Right atrium auricular region (tissue), 2 donors: ENCODE measurements around the gene LTBP1. TPM values are rescaled to one million over a fixed set of nuclear protein-coding genes. Genes with fewer than 3 reads are reported as not detected.

Experiments used
- DNase-seq: peaks from one replicate; pipeline ENCODE4 v3.0.0-alpha.2; 2019; ENCODE audit warnings: low spot score
- H3K27ac ChIP-seq, 2 donors: fragments of 200-600 bp; sonication (generic); 1 replicate in 1 of 2; 2 replicates in 1 of 2; pipeline ENCODE4 v1.5.1; 2016 to 2019
- H3K27me3 ChIP-seq, 2 donors: fragments of 200-600 bp; sonication (generic); one replicate each; pipeline versions ENCODE4 v1.5.1 to v1.6.0; 2017 to 2019
- H3K36me3 ChIP-seq: fragments of 200-600 bp; sonication (generic); one replicate; pipeline ENCODE4 v1.5.1; 2016
- H3K4me1 ChIP-seq, 2 donors: fragments of 200-600 bp; sonication (generic); one replicate each; pipeline versions ENCODE4 v1.5.1 to v1.6.0; 2017 to 2019
- H3K4me3 ChIP-seq, 2 donors: fragments of 200-600 bp; sonication (generic); 1 replicate in 1 of 2; 2 replicates in 1 of 2; pipeline ENCODE4 v1.5.1; 2017 to 2019; ENCODE audit warnings: mild to moderate bottlenecking in 1 of 2, moderate library complexity in 1 of 2
- H3K9me3 ChIP-seq, 2 donors: fragments of 200-600 bp; sonication (generic); one replicate each; pipeline ENCODE4 v1.5.1; 2019
- CTCF ChIP-seq, 2 donors: fragments of 200-600 bp; sonication (generic); IDR thresholded peaks; one replicate each; pipeline ENCODE4 v1.5.1; 2019; ENCODE audit warnings: antibody characterized with exemption in 2 of 2
- total RNA-seq, 2 donors: library from RNA; depleted of rRNA; stranded (reverse); fragments of >200 nt; gene quantifications; one replicate each; pipeline ENCODE4 v1.1.0, GENCODE V29; 2016

The LTBP1 gene
- total RNA-seq, 2 donors from 2014 or later: 168 to 291 TPM

GRCh38 chr2:33347856-33348255, 401.1 kb downstream of the LTBP1 start:
- H3K36me3 ChIP-seq: peaks cover 40% of the 10 kb centered on the region
- no peak for TF ChIP-seq CTCF (IDR thresholded peaks at IDR 0.05)

GRCh38 chr2:33350632-33351031, 403.9 kb downstream of the LTBP1 start:
- H3K4me3 ChIP-seq: no peak overlapping the region
- H3K27me3 ChIP-seq: no peaks in the 10 kb centered on the region
- no peaks in the 10 kb centered on the region for H3K9me3 ChIP-seq
- H3K27ac ChIP-seq: no peak overlapping the region
- H3K36me3 ChIP-seq: peaks cover 57% of the 10 kb centered on the region
- no peaks in the 10 kb centered on the region for H3K4me1 ChIP-seq
- TF ChIP-seq CTCF (IDR thresholded peaks at IDR 0.05): no peak
- DNase-seq: no peak

More at GRCh38 chr2:33347856-33348255, 401.1 kb downstream of the LTBP1 start:
- no peaks in the 10 kb centered on the region for H3K27me3 ChIP-seq
- H3K4me3 ChIP-seq: no peak overlapping the region
- H3K27ac ChIP-seq: no peak overlapping the region
- H3K9me3 ChIP-seq: no peaks in the 10 kb centered on the region
- DNase-seq: no peak
- H3K4me1 ChIP-seq: no peaks in the 10 kb centered on the region

- Histone ChIP-seq H3K27me3 (no peaks in the 10 kb centered on the region), H3K4me1 (no peaks in the 10 kb centered on the region), H3K4me3 (no peak overlapping the region), H3K9me3 (no peaks in the 10 kb centered on the region), H3K27ac (no peak overlapping the region), H3K36me3 (peaks cover 64% of the 10 kb centered on the region)
- no peak for TF ChIP-seq CTCF (IDR thresholded peaks at IDR 0.05)
- DNase-seq: no peak
These were observed 405.0 kb downstream of the LTBP1 start for GRCh38 chr2:33351781-33352180.

- H3K4me1 ChIP-seq: no peaks in the 10 kb centered on the region
- no peak for TF ChIP-seq CTCF (IDR thresholded peaks at IDR 0.05)
- DNase-seq: no peak
- no peaks in the 10 kb centered on the region for H3K9me3 ChIP-seq
- no peak overlapping the region for H3K27ac ChIP-seq
- no peaks in the 10 kb centered on the region for H3K27me3 ChIP-seq
- H3K4me3 ChIP-seq: no peak overlapping the region
- peaks cover 58% of the 10 kb centered on the region for H3K36me3 ChIP-seq
These were observed 408.2 kb downstream of the LTBP1 start for GRCh38 chr2:33354981-33355380.

GRCh38 chr2:33358878-33359277, 412.1 kb downstream of the LTBP1 start:
- H3K4me3 ChIP-seq: no peak overlapping the region
- H3K9me3 ChIP-seq: no peaks in the 10 kb centered on the region
- no peak overlapping the region for H3K27ac ChIP-seq
- peaks cover 0 to 4% of the 10 kb centered on the region in 2 donors for H3K4me1 ChIP-seq
- no peak for DNase-seq
- no peak for TF ChIP-seq CTCF (IDR thresholded peaks at IDR 0.05)
- H3K27me3 ChIP-seq: no peaks in the 10 kb centered on the region
- peaks cover 50% of the 10 kb centered on the region for H3K36me3 ChIP-seq
